HEK293T (cell line): ENCODE results near the gene DUSP6.

Experiments
- BHLHE40 ChIP-seq: fragments of 450-650 bp; IDR thresholded peaks from 2 replicates; pipeline ENCODE4 v1.6.1; 2016; ENCODE audit warnings: mild to moderate bottlenecking, moderate library complexity, borderline replicate concordance
- FOXK2 ChIP-seq: fragments of 450-650 bp; IDR thresholded peaks from 2 replicates; pipeline ENCODE4 v1.6.1; 2016; ENCODE audit warnings: mild to moderate bottlenecking
- HDGF ChIP-seq: fragments of 450-650 bp; IDR thresholded peaks from 2 replicates; pipeline ENCODE4 v1.6.1; 2017; ENCODE audit warnings: antibody characterized with exemption, borderline replicate concordance
- LEF1 ChIP-seq: fragments of 450-650 bp; IDR thresholded peaks from 2 replicates; pipeline ENCODE4 v1.6.1; 2017; ENCODE audit warnings: mild to moderate bottlenecking, borderline replicate concordance
- NFRKB ChIP-seq: fragments of 450-650 bp; IDR thresholded peaks from 2 replicates; pipeline ENCODE4 v1.6.1; 2016; ENCODE audit warnings: mild to moderate bottlenecking, moderate library complexity
- PKNOX1 ChIP-seq: fragments of 450-650 bp; IDR thresholded peaks from 2 replicates; pipeline ENCODE4 v1.6.1; 2016
- SP1 ChIP-seq: fragments of 450-650 bp; IDR thresholded peaks from 2 replicates; pipeline ENCODE4 v1.6.1; 2017
- SUZ12 ChIP-seq: fragments of 450-650 bp; IDR thresholded peaks from 2 replicates; pipeline ENCODE4 v1.6.1; 2016; ENCODE audit warnings: mild to moderate bottlenecking
- ZNF384 ChIP-seq: fragments of 450-650 bp; IDR thresholded peaks from 2 replicates; pipeline ENCODE4 v1.6.1; 2016

DNA sequence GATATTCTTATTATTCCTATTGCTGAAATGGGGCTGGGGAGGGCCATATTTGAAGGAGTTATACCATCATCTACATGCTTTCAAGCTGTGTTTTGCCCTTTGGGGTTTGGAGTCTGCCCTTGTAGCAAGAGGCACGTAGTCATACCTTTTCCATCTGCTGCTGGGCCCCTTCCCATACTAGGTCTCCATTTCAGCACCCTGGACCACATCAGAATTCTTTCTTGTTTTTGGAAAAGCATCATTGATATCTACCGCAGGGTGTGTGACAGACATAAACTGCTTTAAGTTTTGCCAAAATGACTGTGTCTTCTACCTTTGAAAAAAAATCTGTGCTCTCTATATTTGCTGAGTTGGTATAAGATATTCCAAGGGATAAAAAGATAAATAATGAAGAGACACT is 12.3 kb upstream of the DUSP6 start:
- no peak for TF ChIP-seq SP1
- no peak for TF ChIP-seq FOXK2
- TF ChIP-seq HDGF = no peak
- TF ChIP-seq BHLHE40 = no peak
- TF ChIP-seq SUZ12 = no peak
- TF ChIP-seq PKNOX1 = no peak
- no peak for TF ChIP-seq LEF1
- TF ChIP-seq ZNF384 = no peak
- TF ChIP-seq NFRKB = no peak
